HG03521 (cell line): ENCODE data around the gene GOLGA3.
"Not testable (repeated sequence)": the region's sequence is repeated elsewhere in the genome, so short reads cannot be mapped to it uniquely, and the experiment has no call there.

Experiments used
- ATAC-seq: cut with Tn5 transposase; IDR thresholded peaks from one replicate; pipeline ENCODE4 v1.9.1; 2021; ENCODE audit warnings: mild to moderate bottlenecking, moderate library complexity; ENCODE audit not compliant: unreplicated experiment

Gene GOLGA3

GRCh38 chr12:132844681-132845080 lies 16.0 kb upstream of the GOLGA3 start:
- ATAC-seq = not testable (repeated sequence)

GRCh38 chr12:132842449-132843045 lies 13.9 kb upstream of the GOLGA3 start:
- no peak for ATAC-seq

GRCh38 chr12:132841151-132841550 lies 12.5 kb upstream of the GOLGA3 start:
- ATAC-seq = no peak

GRCh38 chr12:132840536-132840935 lies 11.9 kb upstream of the GOLGA3 start:
- no peak for ATAC-seq

- ATAC-seq = no peak
These were observed 11.0 kb upstream of the GOLGA3 start for GRCh38 chr12:132839558-132840235.

GRCh38 chr12:132838410-132839080 lies 9.9 kb upstream of the GOLGA3 start:
- no peak for ATAC-seq

- no peak for ATAC-seq
These were observed 9.2 kb upstream of the GOLGA3 start for GRCh38 chr12:132837693-132838409.

- no peak for ATAC-seq
These were observed 8.2 kb upstream of the GOLGA3 start for GRCh38 chr12:132836795-132837331.

- not testable (repeated sequence) for ATAC-seq
These were observed 7.6 kb upstream of the GOLGA3 start for GRCh38 chr12:132836230-132836629.

GRCh38 chr12:132835076-132836025 lies 6.7 kb upstream of the GOLGA3 start:
- no peak for ATAC-seq

- no peak for ATAC-seq
These were observed 5.6 kb upstream of the GOLGA3 start for GRCh38 chr12:132834181-132834711.

- no peak for ATAC-seq
These were observed 4.7 kb upstream of the GOLGA3 start for GRCh38 chr12:132833341-132833740.

GRCh38 chr12:132831771-132832170 lies 3.1 kb upstream of the GOLGA3 start:
- no peak for ATAC-seq

- ATAC-seq = peak; percentile 24
These were observed 636 bp downstream of the GOLGA3 start for GRCh38 chr12:132827763-132828703.

- ATAC-seq = no peak
These were observed 2.8 kb downstream of the GOLGA3 start for GRCh38 chr12:132825861-132826260.

GRCh38 chr12:132825089-132825488 lies 3.6 kb downstream of the GOLGA3 start:
- ATAC-seq = no peak

- no peak for ATAC-seq
These were observed 4.6 kb downstream of the GOLGA3 start for GRCh38 chr12:132824053-132824452.

- no peak for ATAC-seq
These were observed 10.1 kb downstream of the GOLGA3 start for GRCh38 chr12:132818562-132818961.

- ATAC-seq = no peak
These were observed 14.4 kb downstream of the GOLGA3 start for GRCh38 chr12:132814232-132814631.
